ENCODE measurements around the gene PELI3.
A peak's percentile ranks its signal among the peaks of the same experiment; 100 is the strongest.
"Not testable (repeated sequence)": the region's sequence is repeated elsewhere in the genome, so short reads cannot be mapped to it uniquely, and the experiment has no call there.

The PELI3 gene

DNA sequence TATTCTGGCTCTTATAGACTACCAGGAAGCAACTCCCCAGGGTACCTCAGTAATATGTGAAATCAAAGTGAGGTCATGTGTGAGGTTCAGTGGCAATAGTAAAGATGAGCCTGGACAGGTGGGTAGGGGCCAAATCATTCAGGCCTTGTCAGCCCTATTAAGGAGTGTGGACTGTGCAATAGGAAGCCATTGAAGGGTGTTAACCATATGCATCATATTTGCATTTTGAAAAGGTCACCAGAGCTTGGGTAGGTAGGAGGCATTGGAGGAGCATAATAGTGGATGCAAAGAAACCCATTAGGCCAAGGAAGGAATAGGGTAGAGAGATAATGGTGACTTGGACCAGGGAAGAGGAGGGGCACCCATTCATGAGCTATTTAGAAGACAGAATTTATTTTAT is 19.7 kb upstream of the PELI3 start:
- H3K4me3 ChIP-seq (ENCODE audit: low read depth, low read length), result no peak overlapping the region

DNA sequence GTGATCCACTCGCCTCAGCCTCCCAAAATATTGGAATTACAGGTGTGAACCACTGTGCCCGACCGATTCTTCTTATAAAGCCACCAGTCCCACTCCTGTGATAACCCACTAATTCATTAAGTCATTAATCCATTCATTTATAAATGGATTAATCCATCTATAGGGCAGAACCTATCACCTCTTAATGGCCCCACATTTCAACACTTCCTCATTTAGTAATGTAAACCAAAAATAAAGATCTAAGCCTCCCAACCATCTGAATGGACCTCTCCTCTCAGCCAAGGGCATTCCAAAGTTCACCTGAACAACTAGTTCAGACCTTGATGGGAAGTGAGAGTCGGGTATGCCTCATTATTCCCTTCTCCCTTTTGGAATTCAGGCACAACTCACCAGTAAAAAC is 18.2 kb upstream of the PELI3 start:
- H3K4me3 ChIP-seq (ENCODE audit: low read depth, low read length), result no peak overlapping the region

DNA sequence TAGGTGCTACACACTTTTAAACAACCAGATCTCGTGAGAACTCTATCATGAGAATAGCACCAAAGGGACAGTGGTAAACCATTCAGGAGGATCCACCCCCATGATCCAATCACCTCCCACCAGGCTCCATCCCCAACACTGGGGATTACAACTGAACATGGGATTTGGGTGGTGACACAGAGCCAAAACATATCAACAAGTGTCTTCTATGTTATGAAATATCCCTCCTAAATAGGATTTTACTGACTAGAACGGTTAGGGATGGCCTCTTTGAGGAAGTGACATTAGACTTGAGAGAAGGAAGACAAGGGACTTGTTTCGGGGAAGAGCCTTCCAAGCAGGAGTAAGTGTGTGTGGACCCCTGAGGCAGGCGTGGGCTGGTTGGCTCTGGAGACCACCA is 16.1 kb upstream of the PELI3 start:
- H3K4me3 ChIP-seq (ENCODE audit: low read depth, low read length), result no peak overlapping the region

DNA sequence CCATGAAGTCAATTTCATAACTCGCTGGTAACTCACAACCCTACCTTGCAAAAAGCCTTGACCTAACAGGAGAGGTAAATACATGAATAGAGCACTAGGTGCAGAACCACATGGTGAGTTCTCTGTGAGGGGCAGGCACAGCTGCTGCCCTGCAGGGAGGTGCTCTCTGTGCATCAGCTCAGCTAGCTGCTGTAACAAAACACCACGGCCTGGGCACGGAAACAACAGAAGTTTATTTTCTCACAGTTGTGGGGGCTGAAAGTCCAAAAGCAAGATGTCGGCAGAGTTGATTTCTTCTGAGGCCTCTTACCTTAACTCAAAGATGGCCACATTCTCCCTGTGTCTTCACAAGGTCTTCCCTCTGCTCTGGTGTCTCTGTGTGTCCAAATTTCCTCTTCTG is 15.0 kb upstream of the PELI3 start:
- H3K4me3 ChIP-seq (ENCODE audit: low read depth, low read length), result no peak overlapping the region

DNA sequence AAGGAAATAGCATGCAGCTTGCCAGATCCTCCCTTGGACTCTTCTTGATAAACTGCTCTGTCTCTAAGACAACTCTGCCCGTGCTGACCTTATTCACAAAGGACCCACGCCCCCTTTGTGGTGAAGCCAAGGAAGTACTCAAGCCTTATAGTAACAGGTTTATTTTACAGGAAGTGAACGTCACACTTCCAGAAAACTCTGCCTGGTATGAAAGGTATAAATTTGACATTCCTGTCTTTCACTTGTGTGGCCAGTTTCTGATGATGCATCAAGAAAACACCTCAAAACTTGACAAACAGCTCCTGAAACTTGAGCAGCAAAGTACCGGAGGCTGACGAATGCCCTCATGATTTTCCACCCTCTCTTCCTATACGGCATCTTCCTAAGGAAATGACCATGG is 12.5 kb upstream of the PELI3 start:
- H3K4me3 ChIP-seq (ENCODE audit: low read depth, low read length), result no peak overlapping the region

DNA sequence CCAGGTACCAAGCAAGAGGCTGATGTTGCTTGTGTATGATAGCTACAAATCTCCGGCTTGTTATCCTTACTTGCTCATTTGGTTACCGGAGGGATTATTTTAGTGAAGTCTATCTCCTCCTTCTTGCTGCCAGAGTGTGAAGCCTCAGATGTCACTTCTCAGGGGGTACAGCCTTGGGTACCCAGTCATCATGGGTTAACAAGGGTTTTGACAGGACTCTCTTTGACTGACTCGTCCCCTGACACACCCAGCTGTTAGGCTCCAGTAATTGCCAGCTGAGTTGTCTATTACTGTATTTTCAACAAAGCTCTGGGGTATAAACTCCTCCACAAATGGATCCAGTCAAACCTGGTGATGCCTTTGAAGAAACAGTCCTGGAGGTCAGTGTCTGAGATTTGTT is 11.9 kb upstream of the PELI3 start:
- H3K4me3 ChIP-seq (ENCODE audit: low read depth, low read length), result no peak overlapping the region

DNA sequence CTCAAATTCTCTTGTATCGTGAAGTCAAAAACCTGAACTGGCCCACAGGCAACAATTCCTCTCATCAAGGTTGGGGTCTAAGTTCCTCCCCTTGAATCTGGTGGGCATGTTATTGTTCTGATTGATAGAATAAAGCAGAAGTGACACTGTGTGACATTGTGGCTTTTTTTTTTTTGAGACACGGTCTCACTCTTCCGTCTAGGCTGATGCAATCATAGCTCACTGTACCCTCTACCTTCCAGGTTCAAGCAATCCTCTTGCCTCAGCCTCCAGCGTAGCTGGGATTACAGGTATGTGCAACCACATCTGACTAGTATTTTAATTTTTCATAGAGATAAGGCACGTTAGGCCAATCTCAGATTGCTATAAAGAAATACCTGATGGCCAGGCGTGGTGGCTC is 8.9 kb upstream of the PELI3 start:
- no peak overlapping the region for H3K4me3 ChIP-seq (ENCODE audit: low read depth, low read length)

DNA sequence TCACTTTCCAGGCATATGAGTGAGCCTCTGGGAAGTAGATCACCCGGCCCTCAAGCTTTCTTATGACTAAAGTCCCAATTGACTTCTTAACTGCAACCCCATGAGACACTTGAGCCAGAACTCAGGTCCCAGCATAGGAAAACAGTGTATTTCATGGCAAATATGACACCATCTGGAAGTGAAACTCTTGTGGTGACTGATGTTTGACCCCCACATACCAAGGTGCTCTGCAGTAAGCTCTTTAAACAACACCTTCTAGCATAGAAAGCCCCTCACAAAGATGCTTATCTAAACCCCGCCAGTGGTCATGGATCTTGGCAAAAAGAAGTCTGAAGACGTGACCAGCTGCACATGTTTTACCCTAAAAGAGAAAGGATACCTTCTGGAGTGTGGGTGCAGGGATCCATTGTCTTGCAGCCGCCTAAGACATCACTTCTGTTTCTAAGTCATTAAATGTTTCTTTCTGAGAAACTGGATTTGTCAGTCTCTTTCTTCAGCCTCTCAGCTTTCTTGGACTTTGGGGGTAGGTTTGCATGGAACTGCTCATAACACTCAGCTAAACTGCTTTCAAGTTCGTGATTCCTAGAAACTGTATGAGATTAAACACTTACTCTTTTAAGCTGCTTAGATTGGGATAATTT is 7.4 kb upstream of the PELI3 start:
- H3K4me3 ChIP-seq (ENCODE audit: low read depth, low read length), result no peak overlapping the region

DNA sequence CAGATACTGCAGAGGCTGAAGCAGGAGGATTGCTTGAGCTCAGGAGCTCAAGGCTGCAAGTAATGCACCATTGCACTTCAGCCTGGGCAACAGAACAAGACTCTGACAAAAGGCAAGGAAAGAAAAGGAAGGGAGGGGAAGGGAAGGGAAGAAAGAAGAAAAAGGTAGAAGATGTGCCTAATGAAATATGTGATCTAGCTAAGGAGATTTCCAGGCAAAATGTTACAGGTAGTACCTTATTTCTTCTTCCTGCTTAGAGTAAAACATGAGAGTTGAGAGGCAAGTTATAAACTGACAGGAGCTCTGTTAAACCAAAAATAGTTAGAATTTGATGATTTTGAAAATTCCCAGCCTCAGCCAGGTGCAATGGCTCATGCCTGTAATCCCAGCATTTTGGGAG is 4.7 kb upstream of the PELI3 start:
- H3K4me3 ChIP-seq (ENCODE audit: low read depth, low read length), result no peak overlapping the region

DNA sequence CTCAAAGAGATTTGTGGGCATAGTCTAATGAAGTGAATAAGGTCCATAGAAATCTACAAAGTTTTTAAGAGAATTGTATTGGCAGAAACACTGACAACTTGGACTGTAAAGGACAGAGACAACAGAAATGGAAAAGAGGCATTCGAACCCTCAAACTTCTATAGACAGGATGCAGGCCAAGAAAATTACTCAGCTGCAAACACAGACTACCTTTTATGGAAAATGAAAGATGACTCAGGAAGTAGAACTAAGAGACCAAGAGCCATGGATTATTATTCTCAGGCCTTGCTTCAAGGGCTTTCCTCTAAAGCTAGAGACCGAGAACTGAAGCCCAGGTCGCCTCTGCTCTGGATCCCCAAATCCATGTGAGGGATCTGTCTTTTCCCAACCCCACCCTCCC is 3.8 kb upstream of the PELI3 start:
- no peak overlapping the region for H3K4me3 ChIP-seq (ENCODE audit: low read depth, low read length)

DNA sequence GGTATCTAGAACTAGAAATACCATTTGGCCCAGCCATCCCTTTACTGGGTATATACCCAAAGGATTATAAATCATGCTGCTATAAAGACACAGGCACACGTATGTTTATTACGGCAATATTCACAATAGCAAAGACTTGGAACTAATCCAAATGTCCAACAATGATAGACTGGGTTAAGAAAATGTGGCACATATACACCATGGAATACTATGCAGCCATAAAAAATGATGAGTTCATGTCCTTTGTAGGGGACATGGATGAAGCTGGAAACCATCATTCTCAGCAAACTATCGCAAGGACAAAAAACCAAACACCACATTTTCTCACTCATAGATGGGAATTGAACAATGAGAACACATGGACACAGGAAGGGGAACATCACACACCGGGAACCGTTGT is 2.6 kb upstream of the PELI3 start:
- not testable (repeated sequence) for H3K4me3 ChIP-seq (ENCODE audit: low read depth, low read length)

DNA sequence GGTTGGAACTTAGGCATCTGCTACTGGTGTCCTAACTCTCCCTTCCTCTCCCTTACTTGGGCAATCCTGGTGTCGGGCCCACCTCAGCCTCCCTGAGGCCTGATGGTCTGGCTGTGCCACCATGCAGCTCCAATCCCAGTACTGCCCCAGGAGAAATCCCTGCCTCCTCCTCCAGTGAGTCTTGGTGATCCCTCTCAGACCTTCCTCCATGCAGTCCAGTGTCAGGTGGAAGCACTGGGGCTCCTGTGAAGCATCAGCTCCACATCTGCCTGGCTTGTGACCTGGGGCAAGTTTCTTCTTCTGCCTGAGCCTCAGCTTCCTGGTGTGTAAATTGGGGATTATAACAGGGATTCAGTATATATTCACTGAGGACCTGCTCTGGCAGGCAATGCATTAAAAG is 1.8 kb upstream of the PELI3 start:
- no peak overlapping the region for H3K4me3 ChIP-seq (ENCODE audit: low read depth, low read length)

DNA sequence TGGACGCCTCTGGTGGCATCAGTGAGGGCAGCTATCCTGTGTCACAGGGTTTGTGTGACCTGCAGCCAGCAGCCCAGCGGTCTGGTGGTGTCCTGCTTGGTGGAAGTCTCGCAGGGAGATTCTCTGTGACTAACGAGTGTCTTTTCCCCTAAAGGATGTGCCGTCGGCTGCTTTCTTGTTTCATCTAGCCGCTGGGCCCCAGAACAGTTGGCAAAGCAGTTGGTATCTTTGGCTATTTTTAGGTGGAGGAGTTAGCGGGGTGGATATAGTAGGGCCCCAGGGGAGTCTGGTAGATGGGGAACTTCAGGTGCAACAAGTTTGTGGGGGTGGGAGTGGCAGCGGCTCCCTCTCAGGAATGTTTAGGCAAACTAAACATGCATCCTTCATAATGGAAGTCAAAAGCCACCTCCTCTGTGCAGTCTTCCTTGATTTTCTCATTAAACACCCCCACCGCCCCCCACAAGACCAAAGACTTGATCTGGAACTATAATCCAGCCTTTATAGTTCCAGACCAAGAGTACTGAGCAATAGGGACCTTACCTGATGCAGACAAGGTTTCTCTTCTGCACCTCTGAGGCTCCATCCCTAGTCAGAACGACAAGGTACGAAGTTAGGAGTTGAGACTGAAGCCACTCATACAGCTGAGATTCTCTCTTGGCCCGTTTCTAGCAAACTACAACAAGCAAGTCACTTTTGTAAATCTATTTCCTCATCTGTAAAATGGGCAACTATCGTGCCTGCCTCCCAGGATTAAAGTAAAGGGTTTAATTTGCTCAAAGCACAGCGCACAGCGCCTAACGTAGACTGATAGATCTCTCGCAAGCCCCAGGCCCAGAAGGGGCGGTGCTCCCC is 1.1 kb upstream of the PELI3 start:
- peak overlapping the region; percentile 58 for H3K4me3 ChIP-seq (ENCODE audit: low read depth, low read length)

DNA sequence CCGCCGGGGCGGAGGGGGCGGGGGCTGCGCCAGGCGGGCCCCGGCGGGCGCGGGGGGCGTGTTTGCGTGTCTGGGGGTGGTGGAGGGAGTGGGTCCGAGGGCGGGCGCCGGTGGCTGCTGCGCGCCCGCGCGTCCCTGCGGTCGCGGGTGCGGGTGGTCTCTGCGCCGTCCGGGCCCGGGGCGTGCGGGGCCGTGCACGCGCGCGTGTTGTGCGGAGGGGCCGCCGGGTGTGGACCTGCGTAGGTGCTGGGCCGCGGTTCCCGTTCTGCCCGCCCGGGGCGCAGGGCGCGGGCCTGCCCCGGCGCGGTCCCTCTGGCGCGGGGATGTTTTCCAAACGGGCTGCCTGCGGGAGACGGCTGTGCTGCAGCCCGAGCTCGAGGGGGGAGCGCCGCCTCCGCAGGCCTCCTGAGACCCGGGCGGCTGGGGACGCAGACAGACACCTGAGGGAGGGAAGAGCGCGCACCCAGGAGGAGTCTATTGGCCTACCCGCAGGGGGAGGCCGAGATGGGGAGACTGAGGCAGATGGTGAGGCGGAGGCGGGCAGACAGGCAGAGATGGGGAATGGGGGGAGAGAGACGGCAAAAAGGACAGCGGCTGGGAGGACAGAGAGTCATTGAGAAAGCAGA is 442 bp downstream of the PELI3 start:
- H3K4me3 ChIP-seq (ENCODE audit: low read depth, low read length), result peak overlapping the region; percentile 58

DNA sequence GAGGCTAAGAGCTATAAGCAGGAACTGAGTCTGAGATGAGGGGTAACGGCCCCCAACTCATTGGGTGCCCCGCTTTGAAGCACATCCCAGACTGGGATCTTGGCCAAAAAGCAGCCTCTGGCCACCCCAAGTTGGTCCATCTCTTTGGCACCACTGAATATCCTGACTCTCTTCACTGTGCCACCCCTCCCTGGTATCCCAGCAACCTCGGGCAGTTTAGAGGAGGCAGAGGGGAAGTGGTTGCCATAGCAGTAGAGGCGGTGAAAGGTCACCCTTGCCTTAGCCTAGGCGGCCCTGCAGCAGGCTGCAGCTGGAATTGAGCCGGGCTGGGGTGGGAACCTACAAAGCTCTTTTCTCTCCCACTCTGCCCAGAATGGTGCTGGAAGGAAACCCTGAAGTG is 1.1 kb downstream of the PELI3 start:
- peak overlapping the region; percentile 58 for H3K4me3 ChIP-seq (ENCODE audit: low read depth, low read length)

DNA sequence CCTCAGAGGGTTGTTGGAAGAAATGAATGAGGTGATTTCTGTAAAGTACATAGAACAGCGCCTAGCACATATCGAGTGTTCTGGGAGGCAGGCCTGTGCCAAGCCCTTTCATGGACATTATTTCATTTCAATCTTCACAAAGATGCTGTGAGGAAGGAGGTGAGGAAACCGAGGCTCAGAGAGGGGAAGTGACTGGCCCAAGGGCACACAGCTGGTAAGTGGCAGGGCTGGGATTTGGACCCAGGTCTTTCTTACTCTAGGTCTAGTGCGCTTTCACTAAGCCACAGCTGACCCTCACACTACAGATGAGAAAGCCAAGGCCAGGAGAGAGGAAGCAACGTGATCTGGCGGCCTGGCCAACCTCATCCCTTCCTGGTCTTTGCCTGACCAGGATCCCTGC is 2.0 kb downstream of the PELI3 start:
- no peak overlapping the region for H3K4me3 ChIP-seq (ENCODE audit: low read depth, low read length)

DNA sequence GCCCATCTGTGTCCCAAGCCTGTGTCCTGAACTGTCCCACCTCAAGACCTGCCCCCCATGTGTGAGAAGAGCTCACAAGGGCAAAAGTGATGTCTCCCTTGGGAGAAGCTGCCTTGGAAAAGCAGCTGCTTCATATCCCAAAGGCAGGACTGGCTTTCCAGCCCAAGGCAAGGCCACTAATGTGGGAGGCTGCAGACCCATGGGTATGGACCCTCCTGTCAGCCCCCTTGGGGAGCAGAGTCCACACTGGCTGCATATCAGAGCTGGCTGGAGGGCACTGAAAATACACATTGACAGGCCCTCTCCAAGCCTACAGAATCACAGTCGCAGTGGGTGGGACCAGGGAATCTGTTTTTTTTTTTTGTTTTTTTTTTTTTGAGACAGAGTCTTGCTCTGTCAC is 2.7 kb downstream of the PELI3 start:
- H3K4me3 ChIP-seq (ENCODE audit: low read depth, low read length), result no peak overlapping the region

DNA sequence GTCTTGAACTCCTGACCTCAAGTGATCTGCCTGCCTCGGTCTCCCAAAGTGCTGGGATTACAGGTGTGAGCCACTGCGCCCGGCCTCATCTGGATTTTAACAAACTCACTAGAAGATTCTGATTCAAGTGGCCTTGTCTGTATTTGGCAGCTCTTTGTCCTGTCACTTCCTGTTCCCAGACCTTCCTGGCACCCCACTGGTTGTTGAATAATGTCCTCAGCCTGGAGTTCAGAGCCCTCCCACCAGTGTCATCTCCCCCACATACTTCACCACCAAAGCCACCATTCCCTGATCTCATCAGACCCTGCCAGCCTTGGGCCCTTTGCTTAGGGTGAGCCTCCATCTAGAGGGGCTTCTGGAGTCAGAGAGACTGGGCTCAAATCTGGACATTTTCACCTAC is 3.3 kb downstream of the PELI3 start:
- no peak overlapping the region for H3K4me3 ChIP-seq (ENCODE audit: low read depth, low read length)

DNA sequence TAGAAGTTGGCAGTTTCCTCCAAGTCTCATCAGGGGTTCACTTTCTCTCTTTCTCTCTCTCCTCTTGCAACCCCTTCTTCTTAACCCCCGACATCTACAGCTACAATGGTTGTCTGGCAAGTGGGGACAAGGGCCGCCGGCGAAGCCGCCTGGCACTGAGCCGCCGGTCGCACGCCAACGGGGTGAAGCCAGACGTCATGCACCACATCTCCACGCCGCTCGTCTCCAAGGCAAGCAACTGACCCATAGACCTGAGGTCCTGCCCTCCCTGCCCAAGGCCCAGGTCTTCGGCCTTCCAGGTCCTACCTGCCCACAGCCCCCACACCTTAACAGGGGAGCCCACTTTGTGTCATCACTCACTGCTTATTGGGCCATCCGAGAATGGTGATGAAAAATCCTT is 4.4 kb downstream of the PELI3 start:
- H3K4me3 ChIP-seq (ENCODE audit: low read depth, low read length), result no peak overlapping the region

DNA sequence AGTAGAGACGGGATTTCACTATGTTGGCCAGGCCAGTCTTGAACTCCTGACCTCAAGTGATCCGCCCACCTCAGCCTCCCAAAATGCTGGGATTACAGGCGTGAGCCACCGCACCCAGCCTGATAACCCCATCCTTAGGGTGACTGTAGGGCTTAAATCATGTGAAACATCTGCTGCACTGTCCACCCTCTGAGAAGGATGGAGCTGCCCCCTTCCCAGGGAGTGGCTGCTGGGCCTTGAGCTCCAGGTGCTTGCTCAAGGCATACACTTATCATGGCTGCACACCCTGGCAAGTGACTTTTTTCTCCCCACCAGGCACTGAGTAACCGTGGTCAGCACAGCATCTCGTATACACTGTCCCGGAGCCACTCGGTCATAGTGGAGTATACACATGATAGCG is 5.3 kb downstream of the PELI3 start:
- no peak overlapping the region for H3K4me3 ChIP-seq (ENCODE audit: low read depth, low read length)

DNA sequence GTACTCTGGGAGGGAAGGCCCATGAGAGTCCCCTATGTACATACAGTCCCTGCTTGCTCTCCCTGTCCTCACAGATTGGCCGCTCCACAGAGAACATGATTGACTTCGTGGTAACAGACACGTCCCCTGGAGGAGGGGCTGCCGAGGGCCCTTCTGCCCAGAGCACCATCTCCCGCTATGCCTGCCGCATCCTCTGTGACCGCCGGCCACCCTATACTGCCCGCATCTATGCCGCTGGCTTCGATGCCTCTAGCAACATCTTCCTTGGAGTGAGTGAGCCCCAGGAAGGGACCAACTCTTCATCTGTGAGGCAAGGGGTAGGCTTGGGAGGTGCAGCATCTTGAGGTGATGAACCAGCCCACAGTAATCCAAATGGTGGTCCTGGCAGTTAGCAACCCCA is 6.5 kb downstream of the PELI3 start:
- no peak overlapping the region for H3K4me3 ChIP-seq (ENCODE audit: low read depth, low read length)

Measured in iPS-11a (cell line).